GM21381 (cell line): ENCODE data around the gene MAIP1.

ENCODE experiments used
- ATAC-seq: cut with Tn5 transposase; IDR thresholded peaks from one replicate; pipeline ENCODE4 v1.9.1; 2021; ENCODE audit warnings: mild to moderate bottlenecking, moderate library complexity; ENCODE audit not compliant: unreplicated experiment

Gene MAIP1

DNA sequence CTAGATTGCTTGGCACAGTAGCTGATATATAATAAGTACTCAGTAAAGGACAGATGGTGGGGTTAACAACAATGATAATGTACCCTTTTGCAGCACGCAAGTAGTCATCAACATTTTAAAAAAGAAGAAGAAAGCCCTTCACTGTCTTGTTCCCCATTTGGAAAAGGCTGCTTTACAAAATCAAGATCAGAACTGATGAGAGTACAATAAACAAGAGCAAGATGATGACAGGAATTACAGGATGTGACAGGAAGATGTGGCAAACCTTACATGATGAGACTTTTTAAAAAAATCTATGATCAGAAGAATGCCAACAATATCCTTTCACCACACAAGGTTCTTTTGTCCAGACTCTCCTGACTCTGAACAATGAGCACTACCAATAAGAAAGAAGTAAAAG lies 9.2 kb upstream of the MAIP1 start:
- no peak for ATAC-seq

DNA sequence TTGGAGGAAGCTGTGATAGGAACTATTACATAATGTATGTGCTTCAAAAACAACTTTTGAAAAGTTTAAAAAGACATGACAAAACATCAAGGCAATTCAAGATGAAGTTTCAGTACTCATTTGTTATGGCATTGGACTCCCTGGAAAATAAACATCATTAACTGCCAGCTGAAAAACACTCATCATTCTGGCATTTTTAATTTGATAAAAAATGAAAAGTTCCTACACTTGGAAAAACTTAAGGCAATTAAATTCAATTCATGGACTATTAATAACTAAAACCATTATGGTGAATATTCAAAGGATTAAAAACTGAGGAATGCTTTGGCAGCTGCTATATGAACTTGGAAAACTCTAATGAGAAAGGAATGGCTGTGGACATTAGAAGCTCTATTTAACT lies 8.5 kb upstream of the MAIP1 start:
- ATAC-seq = no peak

DNA sequence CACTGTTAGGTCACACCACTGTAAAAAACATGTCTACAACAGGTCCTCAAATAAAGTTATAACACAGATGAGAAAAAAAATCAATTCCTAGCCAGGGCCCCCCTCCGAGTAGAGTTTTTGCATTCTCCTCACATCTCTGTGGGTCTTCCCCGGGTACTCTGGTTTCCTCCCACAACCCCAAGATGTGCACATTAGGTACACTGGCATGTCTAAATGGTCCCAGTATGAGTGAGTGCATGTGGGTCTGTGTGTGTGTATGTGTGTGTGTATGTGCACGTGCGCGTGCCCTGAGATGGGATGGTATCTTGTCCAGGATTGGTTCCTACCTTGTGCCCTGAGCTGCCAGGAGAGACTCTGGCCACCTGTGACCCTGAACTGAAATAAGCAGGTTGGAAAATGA lies 5.0 kb upstream of the MAIP1 start:
- no peak for ATAC-seq

DNA sequence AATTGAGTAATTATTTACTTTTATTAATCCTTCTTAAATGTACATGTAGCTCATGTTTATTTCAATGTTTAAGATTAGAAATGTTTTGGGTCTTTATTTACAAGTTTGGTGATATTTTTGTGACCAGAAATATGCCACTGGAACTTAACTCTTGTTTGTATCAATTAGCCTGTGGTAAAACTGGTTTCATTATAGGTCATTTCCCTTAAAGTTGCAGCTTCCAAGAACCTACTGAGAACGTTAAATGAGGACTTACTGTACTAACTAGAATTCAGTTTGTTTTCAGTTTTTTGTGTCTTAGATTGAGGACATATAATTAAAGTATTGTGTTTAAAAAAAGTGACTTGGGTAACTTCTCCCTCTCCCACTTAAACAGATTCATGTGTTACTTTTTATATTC lies 4.4 kb upstream of the MAIP1 start:
- no peak for ATAC-seq

DNA sequence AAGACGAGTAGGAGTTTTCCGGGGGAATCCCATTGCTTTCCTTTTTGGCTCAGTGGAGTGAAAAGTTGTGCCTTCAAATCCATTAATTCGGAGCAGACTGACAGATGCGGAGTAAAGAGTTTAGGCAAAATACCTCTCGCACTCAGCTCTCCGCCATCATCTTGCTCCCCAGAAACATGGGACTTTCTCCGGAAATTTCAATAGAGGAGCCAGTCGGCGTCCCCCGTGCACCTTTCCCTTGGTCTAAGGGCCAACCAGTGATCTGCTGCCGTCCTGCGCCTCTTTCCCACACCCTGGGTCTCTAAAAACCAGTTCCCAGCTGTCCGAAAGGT lies 409 bp upstream of the MAIP1 start:
- ATAC-seq = peak; percentile 45

DNA sequence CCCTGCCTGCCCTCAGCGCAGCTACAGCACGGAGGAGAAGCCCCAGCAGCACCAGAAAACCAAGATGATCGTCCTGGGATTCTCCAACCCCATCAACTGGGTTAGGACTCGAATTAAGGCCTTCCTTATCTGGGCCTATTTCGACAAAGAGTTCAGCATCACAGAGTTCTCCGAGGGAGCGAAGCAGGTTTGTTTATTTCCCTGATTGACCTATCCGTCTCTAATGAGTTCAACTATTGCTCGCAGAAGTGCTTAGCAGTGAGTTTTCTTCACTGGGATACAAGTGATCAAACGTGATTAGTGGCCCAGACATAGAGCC lies 639 bp downstream of the MAIP1 start:
- peak; percentile 3 for ATAC-seq

DNA sequence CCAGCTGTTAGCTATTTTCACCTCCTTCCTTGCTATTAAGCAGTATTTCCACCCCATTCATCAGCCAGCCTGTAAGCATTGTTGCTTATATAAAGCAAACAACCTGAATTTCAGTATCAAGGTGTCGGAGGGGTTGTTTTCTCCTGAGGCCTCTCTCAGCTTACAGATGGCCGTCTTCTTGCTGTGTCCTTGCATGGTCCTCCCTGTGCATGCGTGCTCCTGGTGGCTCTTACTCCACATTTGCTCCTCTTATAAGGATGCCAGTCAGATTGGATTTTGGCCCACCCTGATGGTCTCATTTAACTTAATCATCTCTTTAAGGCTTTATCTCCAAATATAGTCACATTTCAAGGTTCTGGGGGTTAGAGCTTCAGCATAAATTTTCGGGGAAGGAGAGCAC lies 2.6 kb downstream of the MAIP1 start:
- ATAC-seq = no peak

DNA sequence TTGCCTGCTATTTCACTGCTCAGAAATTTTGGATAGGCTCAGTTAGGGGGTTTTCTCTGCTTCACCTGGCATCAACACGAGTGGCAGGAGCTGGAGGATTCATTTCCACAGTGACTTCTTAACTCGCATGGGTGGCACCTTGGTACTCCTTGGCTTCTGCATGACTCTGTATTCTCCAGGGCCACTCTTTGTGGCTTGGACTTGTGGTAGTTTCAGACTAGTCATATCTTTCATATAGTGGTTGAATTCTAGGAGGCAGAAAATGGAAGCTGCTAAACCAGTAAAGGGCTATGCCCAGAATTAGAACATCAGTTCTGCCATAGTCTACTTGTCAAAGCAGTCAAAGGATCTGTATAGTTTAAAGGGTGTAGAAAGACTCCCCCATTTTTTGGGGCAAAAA lies 6.8 kb downstream of the MAIP1 start:
- peak; percentile 71 for ATAC-seq

DNA sequence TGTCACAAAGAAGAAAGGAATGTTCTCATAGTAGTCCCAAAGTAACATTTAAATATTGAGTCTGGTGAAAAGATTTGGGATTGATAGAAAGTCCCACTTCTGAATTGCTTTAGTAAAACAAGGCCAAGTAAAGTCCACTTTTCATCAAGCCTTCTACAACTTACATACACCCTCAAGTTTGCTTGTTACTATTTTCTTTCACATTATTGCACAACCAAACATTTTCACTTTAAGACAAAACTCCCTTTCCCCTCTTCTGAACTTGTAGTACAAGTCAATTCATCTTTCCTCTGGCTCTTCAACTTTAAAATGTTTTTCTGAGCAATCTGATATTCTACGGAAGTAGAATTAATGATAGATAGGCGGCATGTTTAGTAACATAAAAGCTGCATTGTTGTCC lies 11.0 kb downstream of the MAIP1 start:
- no peak for ATAC-seq

DNA sequence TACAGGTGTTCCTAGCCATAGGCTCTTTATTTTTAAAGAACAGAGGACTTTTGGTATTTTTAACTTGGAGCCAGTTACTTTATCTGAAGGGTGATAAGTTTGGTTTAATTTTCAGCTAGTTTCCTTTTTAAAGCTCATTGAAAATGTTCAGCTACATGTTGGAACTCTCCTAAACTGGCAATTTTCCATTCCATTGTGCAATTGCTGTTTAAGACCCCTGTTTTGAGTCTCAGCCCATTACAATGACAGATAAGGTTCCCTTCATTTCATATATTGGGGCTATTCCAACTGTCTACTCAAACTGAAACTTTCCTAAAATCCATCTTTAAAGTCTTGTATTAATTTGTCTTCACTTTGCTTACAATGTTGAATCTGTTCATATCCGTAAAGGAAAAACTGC lies 11.6 kb downstream of the MAIP1 start:
- no peak for ATAC-seq

DNA sequence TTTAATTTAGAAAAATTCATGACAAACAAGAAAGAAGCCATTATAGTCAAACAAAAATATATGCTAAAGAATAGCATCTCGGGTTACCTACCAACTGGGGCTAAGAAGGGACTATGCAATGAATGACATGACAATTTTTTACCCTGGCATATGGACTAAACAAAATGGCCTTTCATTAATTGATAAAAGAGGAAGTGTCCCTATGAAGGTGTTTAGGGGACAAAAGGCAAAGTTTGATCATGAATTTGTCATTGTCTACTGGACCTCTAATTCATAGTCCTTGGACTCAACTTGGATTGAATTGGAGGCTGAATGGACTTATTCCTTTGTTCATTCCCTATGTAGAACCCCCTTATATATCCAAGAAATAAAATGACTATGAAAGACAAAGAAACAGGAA lies 12.7 kb downstream of the MAIP1 start:
- ATAC-seq = no peak

DNA sequence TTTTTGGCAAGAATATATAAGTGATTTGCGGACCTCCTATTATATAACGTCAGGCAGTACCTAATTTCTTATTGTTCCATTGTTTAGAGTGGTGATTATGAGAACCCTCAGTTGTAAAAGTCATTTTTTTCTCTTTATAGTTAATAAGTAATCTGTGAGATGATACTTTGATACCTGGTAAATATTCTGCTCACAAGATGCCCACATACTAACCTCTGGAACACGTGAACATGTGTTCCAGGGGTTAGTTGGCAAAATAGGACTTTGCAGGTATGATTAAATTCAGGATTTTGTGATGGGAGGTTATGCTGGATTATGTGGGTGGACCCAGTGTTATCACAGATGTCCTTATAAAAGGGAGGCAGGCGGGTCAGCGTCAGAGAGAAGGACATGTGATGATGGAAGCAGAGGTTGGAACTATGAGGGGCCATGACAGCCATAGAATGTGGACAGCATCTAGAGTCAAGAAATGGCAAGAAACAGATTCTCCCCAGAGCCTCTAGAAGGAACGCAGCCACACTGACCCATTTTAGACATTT lies 16.8 kb downstream of the MAIP1 start:
- ATAC-seq = no peak

DNA sequence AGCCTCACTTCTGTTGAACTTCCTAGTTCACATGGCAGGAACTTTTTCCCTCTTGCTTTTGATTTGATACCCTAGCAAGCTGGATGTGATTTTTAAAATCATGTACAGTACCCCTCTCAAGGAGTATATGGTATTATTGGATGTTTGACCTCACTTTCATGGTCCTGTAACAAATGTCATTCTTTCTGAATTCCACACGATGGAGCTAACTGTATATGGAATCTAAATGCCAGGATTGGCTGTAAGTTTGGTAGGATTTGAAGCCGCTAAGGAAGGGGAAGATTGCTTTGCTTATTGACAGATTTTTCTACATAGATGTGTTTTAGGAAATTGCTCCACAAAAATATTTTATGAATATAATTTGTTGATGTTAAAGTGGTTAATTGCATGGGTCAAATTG lies 18.3 kb downstream of the MAIP1 start:
- no peak for ATAC-seq

DNA sequence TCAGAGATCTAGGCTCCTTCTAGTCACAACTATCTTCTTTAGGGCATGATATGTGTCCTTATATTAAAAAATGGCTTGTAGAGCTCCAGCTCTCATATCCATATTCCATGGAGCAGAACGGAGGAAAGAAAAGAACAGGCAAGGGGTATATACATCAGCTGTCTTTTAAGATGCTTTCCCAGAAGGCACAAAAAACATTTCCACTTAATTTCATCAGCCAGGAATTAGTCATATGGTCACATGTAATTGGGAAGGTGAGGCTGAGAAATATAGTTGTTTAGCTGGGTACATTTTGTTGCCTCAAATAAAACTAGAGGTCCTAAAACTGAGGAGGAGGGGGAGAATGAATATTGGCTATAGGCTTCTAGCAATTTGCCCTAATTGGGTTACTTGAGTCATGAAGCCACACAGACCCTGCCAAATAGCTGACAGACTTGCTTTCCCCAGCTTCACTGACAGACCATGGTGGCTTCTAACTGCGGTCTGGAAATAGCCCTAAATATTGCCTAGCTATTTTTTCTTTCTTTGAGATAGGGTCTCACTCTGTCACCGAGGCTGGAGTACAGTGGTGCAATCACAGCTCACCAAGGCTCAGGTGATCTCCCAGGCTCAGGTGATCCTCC lies 20.0 kb downstream of the MAIP1 start:
- no peak for ATAC-seq

DNA sequence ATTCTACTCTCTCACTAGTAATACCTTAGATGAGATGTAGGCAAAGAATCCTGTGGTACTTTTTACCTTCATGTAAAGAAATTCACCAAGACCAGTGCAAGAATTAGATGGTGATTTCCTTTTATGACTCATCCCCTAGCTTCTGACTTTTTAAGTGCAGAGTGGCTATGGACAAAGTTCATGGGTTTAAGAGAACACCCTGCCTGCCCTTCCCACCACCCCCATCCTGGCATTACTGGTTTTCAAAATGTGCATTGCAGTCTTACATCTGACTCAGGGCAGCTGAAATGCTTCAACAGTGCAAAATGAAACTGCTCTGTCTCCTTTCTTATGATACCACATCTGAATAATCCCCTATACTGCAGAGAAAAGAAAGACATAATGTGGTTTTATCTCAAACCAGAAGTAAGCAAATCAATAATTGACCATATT lies 22.6 kb downstream of the MAIP1 start:
- ATAC-seq = peak; percentile 75

DNA sequence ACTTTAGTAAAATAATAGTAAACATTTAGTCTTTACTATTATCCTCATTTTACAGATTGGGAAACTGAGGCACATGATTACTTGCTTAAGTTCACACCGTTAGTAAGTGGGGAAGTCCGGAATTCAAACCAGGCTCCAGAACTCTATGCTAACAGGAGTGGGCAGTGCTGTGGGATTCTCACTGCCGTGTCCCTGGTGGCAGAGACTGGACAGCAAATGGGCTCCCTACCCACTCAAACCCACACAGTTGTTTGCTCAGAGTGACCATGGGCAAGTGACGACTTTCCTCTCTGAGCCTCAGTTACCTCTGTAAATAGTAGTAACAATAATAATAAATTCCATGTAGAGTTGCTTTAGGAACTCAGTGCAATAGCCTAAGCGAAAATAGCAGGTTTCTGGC lies 24.0 kb downstream of the MAIP1 start:
- no peak for ATAC-seq

DNA sequence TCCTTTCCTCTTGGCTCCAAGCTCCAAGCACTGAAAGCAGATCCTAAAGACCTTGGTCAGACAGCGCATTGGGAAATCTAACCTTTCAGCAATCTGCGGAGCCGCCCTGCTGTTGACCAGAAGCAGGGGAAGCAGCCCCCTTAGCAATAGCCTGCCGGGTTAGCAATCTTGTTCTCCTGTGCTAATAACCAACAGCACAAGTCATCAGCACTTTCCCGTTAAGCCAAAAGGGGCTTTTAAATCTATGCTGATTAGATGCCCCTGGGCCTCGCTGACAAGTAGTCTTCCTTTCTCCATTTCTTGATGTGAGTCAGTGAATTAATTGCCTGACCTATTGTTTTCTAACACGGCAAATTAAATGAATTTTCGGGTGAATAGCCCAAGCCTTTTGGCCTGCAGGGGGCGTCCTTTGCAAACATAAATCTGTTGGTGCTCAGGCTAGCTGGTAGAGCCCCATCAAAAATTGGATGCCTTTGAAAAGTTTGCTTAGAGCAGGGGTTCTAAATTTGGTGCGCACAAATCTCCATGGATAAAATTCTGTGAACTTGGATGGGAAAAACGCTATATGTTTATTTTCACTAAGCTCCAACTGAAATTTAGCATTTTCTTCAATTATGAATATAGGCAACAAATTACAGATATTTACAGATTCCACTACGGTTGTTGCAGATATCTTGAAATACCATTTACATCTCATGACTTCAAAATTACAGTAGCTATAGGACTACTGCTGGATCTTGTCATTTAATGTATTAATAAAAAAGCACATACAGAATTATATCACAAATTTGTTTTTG lies 24.6 kb downstream of the MAIP1 start:
- ATAC-seq = peak; percentile 38

DNA sequence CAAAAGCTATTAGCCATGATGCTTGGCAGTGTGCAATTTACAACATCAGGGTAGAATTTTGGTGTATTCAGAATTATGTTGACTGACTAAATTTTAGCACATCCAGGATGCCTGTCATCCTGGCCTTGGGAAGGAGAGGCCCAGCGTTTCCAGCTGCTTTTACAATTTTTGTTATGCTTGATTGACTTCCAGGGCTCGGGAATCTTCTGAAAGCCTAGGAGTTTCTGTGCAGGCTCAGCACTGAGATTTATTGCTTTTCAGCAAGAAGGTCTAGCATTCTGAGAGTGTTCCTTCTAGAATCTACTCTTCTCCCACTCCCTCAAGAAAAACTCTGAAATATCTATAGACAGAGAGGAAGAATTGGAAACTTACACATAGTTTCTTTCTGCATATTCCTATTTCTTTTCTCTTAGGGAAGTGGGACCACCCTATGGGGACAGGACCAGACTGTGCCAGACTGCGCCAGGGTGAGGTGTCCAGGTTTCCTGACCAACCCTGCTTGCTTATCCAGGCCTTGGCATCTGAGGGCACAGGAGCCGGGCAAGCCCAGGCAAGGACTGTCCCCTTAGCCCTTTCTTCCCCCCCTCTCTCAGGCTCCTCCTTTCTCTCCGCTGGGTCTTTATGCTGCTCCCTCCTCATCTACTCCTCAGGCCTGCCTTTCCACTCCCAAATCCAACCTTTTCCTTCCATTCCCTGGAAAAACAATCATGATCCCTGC lies 26.9 kb downstream of the MAIP1 start:
- ATAC-seq = no peak

DNA sequence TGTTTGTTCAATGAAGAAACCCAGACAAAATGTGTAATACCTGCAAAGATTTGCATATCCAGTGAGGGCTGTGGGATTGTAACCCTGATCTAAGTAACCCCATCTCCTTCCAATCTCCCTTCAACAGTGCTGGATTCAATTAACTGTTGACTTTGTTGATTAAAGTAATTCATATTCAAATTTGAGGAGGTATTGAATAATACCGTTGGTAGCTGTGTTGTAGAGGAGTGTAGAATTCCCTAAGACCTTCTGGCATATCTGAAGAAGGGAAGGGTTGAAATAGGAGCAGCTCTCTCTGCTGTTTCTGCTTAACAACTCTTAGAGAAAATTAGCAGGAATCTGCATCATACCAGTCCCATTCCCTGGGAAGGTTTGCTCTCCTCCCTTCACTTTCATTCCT lies 28.2 kb downstream of the MAIP1 start:
- no peak for ATAC-seq

DNA sequence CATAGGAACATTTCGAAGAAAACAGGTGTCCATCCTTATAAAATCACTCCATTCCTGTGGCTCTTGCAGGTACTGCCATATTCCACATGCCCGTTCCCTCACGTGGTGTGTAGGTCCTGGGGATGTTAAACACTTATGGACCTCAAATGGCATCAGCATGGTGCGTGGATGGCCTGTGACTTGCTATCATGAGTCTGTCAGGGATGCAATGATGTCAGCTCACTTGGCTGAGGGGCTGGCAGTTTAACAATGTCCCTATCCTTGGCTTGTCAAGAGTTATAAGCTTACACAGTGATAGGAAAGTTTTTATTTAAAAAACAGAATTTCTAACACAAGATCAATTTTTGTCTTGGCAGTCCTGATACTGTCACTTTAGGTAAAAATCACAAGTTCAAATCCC lies 28.8 kb downstream of the MAIP1 start:
- ATAC-seq = no peak

DNA sequence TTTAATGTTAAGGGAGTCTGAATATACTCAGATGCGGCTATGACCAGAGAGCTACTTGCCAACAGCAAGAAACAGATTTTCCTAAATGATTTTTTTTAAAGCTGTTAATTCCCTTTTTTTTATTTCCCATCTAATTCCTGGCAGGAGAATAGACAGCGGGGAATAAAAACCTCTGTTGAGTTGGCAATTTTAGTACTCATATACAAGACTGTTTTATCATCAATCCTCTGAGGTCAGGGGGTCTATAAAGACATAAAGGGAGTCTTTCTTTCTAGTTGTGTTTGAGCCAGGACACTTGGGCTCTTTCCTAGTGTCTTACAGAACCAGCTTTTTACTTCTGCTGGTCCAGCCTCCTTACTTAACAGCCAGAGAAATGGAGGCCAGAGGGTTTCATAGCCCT lies 29.4 kb downstream of the MAIP1 start:
- no peak for ATAC-seq

DNA sequence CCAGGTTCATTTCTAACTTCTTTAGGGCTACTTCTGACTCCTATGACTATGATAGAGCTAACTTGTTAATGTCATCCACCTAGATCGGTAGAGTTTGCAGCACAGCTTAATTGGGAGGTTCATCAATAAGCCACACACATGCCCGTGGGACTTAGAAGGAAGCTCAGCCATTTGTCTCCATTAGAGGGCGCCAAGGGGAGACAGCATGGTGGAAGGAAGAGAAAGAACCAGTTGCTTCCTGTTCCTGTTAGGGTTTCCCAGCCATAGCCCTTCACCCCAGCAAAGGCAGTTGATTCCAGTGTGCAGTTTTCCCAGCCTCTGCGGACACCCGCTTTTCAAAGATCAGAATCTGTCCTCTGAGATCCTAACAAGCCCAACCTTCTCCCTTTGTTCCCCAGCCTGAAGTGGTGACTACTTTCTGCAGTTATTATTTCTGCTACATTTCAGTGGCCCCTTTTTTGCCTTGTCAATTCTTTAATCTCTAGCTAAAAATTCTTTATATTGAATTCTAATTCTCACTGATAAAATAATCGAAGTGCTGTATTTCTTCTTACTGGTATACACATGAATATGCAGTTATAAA lies 30.3 kb downstream of the MAIP1 start:
- ATAC-seq = peak; percentile 77
